Loucy (cell line): ENCODE measurements around the gene KATNIP.
"Not testable (repeated sequence)": the region's sequence is repeated elsewhere in the genome, so short reads cannot be mapped to it uniquely, and the experiment has no call there.

Experiments
- H2AFZ ChIP-seq: fragments of 200-600 bp; sonication (generic); 2 replicates; pipeline ENCODE4 v1.6.0; 2016; ENCODE audit warnings: antibody characterized with exemption, mild to moderate bottlenecking, low read length, moderate library complexity
- H3F3A ChIP-seq: fragments of 200-600 bp; 2 replicates; pipeline ENCODE4 v1.6.0; 2016; ENCODE audit warnings: antibody characterized with exemption, low read depth, mild to moderate bottlenecking
- H3K27me3 ChIP-seq: fragments of 200-600 bp; sonication (generic); 2 replicates; pipeline ENCODE4 v1.6.1; 2014; ENCODE audit warnings: low read length, mild to moderate bottlenecking; ENCODE audit not compliant: insufficient read depth, poor library complexity, severe bottlenecking
- H3K36me3 ChIP-seq: fragments of 200-600 bp; sonication (generic); 2 replicates; pipeline ENCODE4 v1.6.1; 2016; ENCODE audit warnings: low read length; ENCODE audit not compliant: insufficient read depth
- H3K4me1 ChIP-seq: fragments of 200-600 bp; sonication (generic); 2 replicates; pipeline ENCODE4 v1.5.1; 2014; ENCODE audit warnings: low read length, mild to moderate bottlenecking; ENCODE audit not compliant: insufficient read depth, poor library complexity, severe bottlenecking
- H3K4me2 ChIP-seq: fragments of 200-600 bp; sonication (generic); 2 replicates; pipeline ENCODE4 v1.6.0; 2014; ENCODE audit warnings: antibody characterized with exemption, low read length, low read depth, mild to moderate bottlenecking; ENCODE audit not compliant: poor library complexity, severe bottlenecking
- H3K4me3 ChIP-seq: fragments of 200-600 bp; sonication (generic); 2 replicates; pipeline ENCODE4 v1.5.1; 2014; ENCODE audit warnings: low read length, mild to moderate bottlenecking, mixed read lengths; ENCODE audit not compliant: poor library complexity, severe bottlenecking
- H3K79me2 ChIP-seq: fragments of 200-600 bp; sonication (generic); 2 replicates; pipeline ENCODE4 v1.6.1; 2014; ENCODE audit warnings: low read length; ENCODE audit not compliant: insufficient read depth
- H3K9ac ChIP-seq: fragments of 200-600 bp; sonication (generic); 2 replicates; pipeline ENCODE4 v1.6.0; 2014; ENCODE audit warnings: mild to moderate bottlenecking, low read depth, low read length, moderate library complexity; ENCODE audit not compliant: poor library complexity, severe bottlenecking
- H3K9me2 ChIP-seq: fragments of 200-600 bp; sonication (generic); replicated peaks from 2 replicates; pipeline ENCODE4 v1.6.1; 2016; ENCODE audit warnings: low read depth, low read length, mixed read lengths
- H3K9me3 ChIP-seq: fragments of 200-600 bp; sonication (generic); 2 replicates; pipeline ENCODE4 v1.6.1; 2014; ENCODE audit warnings: mild to moderate bottlenecking, antibody characterized with exemption, low read length, low read depth; ENCODE audit not compliant: insufficient read depth
- H4K20me1 ChIP-seq: fragments of 200-600 bp; sonication (generic); 2 replicates; pipeline ENCODE4 v1.6.0; 2014; ENCODE audit warnings: antibody characterized with exemption, low read length, mild to moderate bottlenecking; ENCODE audit not compliant: insufficient read depth, poor library complexity, severe bottlenecking
- EZH2phosphoT487 ChIP-seq: fragments of 200-600 bp; IDR thresholded peaks from 2 replicates; pipeline ENCODE4 v1.6.1; 2018; ENCODE audit warnings: antibody characterized with exemption, mild to moderate bottlenecking, moderate library complexity, borderline replicate concordance
- TF ChIP-seq, protein P1 (sequence below): fragments of 200-600 bp; sonication (generic); conservative IDR thresholded peaks from 2 replicates; pipeline ENCODE4 v1.5.1; 2014; ENCODE audit warnings: mild to moderate bottlenecking, antibody characterized with exemption, low read length

The KATNIP gene

DNA sequence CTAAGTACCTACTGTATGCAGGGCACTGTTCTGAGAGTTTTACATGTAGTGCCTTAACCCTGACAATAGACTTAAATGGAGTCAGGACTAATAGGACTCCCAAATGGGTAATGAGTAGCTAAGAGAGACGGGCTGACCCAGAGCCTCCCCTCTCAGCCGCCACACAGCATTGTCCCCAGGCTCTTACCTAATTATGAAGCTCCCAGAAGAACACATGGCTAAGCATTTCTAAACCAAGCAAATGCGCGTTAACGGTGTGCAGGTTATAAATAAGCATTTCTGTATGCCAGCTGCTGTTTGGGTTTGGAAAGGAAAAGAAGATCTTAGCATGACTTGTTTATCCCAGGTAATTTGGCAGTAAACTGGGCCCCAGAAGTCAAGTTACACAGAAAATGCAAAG is 14.3 kb downstream of the KATNIP start:
- TF ChIP-seq EZH2phosphoT487, result no peak
- TF ChIP-seq, protein P1, sequence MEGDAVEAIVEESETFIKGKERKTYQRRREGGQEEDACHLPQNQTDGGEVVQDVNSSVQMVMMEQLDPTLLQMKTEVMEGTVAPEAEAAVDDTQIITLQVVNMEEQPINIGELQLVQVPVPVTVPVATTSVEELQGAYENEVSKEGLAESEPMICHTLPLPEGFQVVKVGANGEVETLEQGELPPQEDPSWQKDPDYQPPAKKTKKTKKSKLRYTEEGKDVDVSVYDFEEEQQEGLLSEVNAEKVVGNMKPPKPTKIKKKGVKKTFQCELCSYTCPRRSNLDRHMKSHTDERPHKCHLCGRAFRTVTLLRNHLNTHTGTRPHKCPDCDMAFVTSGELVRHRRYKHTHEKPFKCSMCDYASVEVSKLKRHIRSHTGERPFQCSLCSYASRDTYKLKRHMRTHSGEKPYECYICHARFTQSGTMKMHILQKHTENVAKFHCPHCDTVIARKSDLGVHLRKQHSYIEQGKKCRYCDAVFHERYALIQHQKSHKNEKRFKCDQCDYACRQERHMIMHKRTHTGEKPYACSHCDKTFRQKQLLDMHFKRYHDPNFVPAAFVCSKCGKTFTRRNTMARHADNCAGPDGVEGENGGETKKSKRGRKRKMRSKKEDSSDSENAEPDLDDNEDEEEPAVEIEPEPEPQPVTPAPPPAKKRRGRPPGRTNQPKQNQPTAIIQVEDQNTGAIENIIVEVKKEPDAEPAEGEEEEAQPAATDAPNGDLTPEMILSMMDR, result no peak
- Histone ChIP-seq H3K9me3 (no peaks in the 10 kb centered on the region), H3K36me3 (no peaks in the 10 kb centered on the region), H3K27me3 (no peaks in the 10 kb centered on the region), H4K20me1 (no peaks in the 10 kb centered on the region), H3K4me3 (no peak overlapping the region), H2AFZ (no peak overlapping the region), H3K9me2 (no peaks in the 10 kb centered on the region), H3K9ac (no peak overlapping the region), H3F3A (no peaks in the 10 kb centered on the region), H3K79me2 (no peaks in the 10 kb centered on the region), H3K4me2 (no peak overlapping the region), H3K4me1 (peaks cover 4% of the 10 kb centered on the region)

DNA sequence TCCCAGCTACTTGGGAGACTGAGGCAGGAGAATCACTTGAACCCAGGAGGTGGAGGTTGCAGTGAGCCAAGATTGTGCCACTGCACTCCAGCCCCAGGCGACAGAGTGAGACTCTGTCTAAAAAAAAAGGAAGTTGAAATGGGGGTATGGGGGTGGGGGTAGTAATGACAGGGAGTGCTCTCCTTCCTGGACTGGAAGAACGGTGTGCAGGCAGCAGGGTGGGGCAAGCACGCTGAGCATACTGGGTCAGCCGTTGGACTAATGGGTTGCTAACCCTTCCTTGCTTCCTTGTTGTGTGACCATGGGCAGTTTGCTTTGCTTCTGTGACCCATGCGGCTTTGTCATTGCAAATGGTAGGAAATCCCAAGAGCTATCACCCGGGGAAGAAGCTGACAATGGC is 16.5 kb downstream of the KATNIP start:
- Histone ChIP-seq H2AFZ (no peak overlapping the region), H3K4me1 (peaks cover 3% of the 10 kb centered on the region), H3K27me3 (no peaks in the 10 kb centered on the region), H3K9me3 (no peaks in the 10 kb centered on the region), H4K20me1 (no peaks in the 10 kb centered on the region), H3K79me2 (no peaks in the 10 kb centered on the region), H3K9ac (no peak overlapping the region), H3K4me2 (no peak overlapping the region), H3K9me2 (no peaks in the 10 kb centered on the region), H3K36me3 (no peaks in the 10 kb centered on the region), H3K4me3 (no peak overlapping the region), H3F3A (no peaks in the 10 kb centered on the region)
- no peak for TF ChIP-seq EZH2phosphoT487
- TF ChIP-seq, protein P1, result no peak

DNA sequence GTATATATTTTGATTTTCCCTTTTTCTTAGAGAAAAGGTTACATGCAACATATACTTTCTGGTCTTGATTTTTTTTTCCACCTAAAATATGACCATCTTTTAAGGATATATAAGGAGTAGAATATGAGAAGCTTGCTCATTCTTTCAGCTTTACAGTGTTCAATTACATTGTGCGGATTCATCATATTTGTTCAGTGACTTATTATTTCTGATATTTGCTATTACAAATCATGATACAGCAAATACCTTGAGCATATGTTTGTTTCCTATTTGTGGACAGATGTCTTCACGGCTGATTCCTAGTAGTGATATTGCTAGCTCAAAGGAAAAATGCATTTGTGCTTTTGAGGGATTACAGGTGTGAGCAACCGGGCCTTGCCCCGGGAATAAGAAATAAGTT is 18.1 kb downstream of the KATNIP start:
- Histone ChIP-seq H3K27me3 (no peaks in the 10 kb centered on the region), H4K20me1 (no peaks in the 10 kb centered on the region), H3K9me2 (no peaks in the 10 kb centered on the region), H3K36me3 (no peaks in the 10 kb centered on the region), H3K9ac (no peak overlapping the region), H2AFZ (no peak overlapping the region), H3K79me2 (no peaks in the 10 kb centered on the region), H3F3A (no peaks in the 10 kb centered on the region), H3K4me1 (no peaks in the 10 kb centered on the region), H3K4me3 (no peak overlapping the region), H3K4me2 (no peak overlapping the region), H3K9me3 (no peaks in the 10 kb centered on the region)
- TF ChIP-seq, protein P1, result no peak
- no peak for TF ChIP-seq EZH2phosphoT487

DNA sequence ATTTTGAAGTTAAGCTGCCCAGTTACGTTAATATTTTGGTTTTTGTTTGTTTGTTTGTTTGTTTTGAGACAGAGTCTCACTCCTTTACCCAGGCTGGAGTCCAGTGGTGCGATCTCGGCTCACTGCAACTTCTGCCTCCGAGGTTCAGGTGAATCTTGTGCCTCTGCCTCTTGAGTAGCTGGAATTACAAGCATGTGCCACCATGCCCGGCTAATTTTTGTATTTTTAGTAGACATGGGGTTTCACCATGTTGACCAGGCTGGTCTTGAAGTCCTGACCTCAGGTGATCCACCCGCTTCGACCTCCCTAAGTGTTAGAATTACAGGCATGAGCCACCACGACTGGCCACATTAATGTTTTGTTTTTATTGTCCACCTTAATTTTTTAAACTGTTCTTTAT is 21.0 kb downstream of the KATNIP start:
- not testable (repeated sequence) for H4K20me1 ChIP-seq, H3K27me3 ChIP-seq, H3K4me3 ChIP-seq, H3K79me2 ChIP-seq, H3K4me1 ChIP-seq, H2AFZ ChIP-seq, H3K9me2 ChIP-seq, H3K4me2 ChIP-seq, H3K36me3 ChIP-seq, H3F3A ChIP-seq, H3K9ac ChIP-seq, H3K9me3 ChIP-seq
